Cardiac fibroblast (primary cell): Measurements from ENCODE around the gene ELFN2.

ENCODE experiments used
- DNase-seq, 2 donors: peaks; one replicate each; pipeline versions ENCODE4 v3.0.0 to v3.0.0-alpha.2; 2010; ENCODE audit warnings: low read depth in 2 of 2
- H3K4me3 ChIP-seq, 2 donors: replicated peaks in 1 of 2; 1 replicate in 1 of 2; 2 replicates in 1 of 2; pipeline ENCODE4 v1.5.1; 2011; ENCODE audit warnings: low read depth in 2 of 2, low read length in 2 of 2, mild to moderate bottlenecking in 2 of 2, moderate library complexity in 1 of 2
- TF ChIP-seq, protein P1 (sequence below): IDR thresholded peaks from one replicate; pipeline ENCODE4 v1.5.1; 2011; ENCODE audit warnings: low read depth, mild to moderate bottlenecking, low read length, inconsistent platforms

ELFN2 gene

DNA sequence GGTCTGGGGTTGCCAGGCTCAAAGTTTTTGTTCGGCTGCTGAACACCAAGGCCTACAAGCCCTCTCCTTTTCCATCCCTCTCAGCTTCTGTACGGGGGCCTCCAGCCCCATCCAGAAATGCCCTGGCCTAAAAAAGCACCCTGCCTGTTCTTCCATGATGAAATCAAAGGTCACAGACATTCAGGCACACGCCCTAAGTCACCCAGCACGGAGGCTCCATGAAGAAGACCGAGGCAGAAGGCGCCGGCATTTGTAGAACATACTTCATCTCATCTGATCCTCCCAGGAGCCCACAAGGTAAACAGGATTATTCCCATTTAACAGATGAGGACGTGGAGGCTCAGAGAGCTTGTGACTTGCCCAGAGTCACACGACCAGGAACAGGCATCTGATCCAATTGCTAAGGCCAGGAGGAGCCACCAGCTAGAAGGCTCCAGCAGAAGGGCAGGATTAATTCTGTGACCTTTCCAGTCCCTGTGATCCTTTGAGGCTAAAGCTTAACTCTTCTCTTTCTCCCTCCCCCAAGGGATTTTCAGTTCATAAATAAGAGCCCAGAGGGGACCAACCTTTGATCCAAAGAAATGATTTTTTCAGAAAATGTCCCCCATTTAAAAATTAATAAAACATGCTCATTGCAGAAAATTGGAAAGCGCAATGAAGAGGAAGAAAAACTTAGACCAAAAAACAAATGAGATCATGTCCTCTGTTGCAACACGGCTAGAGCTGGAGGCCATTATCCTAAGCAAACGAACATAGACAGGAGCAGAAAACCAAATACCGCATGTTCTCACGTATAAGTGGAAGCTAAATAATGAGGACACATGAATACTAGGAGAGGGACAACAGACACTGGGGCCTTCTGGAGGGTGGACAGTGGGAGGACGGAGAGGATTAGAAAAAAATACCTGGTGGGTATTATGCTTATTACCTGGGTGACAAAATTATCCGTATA lies 106.3 kb downstream of the ELFN2 start:
- TF ChIP-seq, protein P1, sequence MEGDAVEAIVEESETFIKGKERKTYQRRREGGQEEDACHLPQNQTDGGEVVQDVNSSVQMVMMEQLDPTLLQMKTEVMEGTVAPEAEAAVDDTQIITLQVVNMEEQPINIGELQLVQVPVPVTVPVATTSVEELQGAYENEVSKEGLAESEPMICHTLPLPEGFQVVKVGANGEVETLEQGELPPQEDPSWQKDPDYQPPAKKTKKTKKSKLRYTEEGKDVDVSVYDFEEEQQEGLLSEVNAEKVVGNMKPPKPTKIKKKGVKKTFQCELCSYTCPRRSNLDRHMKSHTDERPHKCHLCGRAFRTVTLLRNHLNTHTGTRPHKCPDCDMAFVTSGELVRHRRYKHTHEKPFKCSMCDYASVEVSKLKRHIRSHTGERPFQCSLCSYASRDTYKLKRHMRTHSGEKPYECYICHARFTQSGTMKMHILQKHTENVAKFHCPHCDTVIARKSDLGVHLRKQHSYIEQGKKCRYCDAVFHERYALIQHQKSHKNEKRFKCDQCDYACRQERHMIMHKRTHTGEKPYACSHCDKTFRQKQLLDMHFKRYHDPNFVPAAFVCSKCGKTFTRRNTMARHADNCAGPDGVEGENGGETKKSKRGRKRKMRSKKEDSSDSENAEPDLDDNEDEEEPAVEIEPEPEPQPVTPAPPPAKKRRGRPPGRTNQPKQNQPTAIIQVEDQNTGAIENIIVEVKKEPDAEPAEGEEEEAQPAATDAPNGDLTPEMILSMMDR, result no peak
- no peak for DNase-seq
- H3K4me3 ChIP-seq, result no peak overlapping the region

DNA sequence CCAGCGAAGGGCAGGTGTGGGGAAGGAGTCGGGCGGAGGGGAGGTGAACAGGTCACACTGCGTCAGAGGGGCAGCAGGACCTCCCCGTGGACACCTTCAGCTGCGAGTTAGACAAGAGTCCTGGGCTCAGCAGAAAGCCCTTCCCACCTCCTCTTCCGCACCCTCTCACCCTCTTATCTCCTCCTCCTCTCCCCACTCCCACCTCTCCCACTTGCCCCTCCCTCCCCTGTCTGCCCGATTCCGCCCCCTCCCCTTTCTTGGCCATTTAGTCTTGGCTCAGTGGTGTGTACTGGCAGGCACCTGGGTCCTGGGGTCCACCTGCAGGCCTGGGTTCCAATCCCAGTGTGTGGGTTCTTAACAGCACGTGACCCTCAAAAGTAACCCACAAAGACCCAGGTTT lies 107.8 kb downstream of the ELFN2 start:
- no peak for DNase-seq
- H3K4me3 ChIP-seq, result no peak overlapping the region
- TF ChIP-seq, protein P1, result no peak

DNA sequence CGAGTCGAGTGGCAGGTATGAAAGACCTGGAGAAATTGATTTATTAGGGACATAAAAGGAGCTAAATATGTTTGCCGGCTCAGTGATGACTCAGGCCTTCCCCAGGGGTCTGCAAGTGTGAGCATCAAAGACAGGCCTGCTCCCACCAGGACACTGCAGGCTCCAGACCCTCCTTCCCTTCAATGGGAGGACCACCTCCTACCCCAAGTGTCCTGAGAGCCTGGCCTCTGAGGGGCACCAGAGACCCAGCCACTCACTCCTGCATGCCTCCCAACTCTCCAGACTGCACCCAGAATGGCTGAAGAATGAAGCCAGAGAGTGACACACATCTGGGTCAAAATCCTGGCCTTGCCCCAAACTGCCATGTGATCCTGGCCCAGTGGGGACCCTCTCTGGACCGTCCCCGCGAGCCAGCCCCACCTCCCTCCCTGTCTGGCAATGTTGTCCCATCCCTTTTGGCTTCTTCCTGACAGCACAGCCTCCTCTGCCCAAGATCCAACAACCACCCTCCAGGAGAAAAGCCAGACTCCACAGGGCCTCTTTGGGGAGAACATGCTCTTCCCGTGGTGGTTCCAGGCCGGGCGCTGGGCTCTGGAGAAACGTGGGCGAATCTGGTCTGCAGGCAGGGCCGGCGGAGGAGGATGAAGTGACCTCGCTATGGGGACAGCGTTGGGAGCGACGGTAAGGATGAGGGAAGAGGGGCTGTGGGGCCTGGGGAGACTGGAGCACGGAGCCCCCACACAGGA lies 108.7 kb downstream of the ELFN2 start:
- DNase-seq, result no peak
- H3K4me3 ChIP-seq, result no peak overlapping the region
- TF ChIP-seq, protein P1, result no peak
